ENCODE measurements around the gene USP20.
"Not testable (repeated sequence)": the region's sequence is repeated elsewhere in the genome, so short reads cannot be mapped to it uniquely, and the experiment has no call there.

The USP20 gene

GRCh38 chr9:129889122-129889940 is 54.1 kb downstream of the USP20 start:
- H3K9ac ChIP-seq (ENCODE audit: low read depth in 1 of 2, low read length in 2 of 2): peak overlapping the region in 1 of 2 donors; percentile 25
- peak overlapping the region; percentile 30 for H3K27ac ChIP-seq (ENCODE audit: low read depth, low read length)
- H3K36me3 ChIP-seq (ENCODE audit: control insufficient read depth in 1 of 2, insufficient read depth in 2 of 2, low read length in 2 of 2): no peaks in the 10 kb centered on the region
- H3K4me3 ChIP-seq (ENCODE audit: low read depth in 1 of 2, low read length in 2 of 2): peak overlapping the region in 1 of 2 donors; percentile 3
- peaks cover 4 to 11% of the 10 kb centered on the region in 2 donors for H3K27me3 ChIP-seq (ENCODE audit: control insufficient read depth in 1 of 2, insufficient read depth in 2 of 2, low read length in 2 of 2)
- H3K4me1 ChIP-seq (ENCODE audit: control insufficient read depth in 1 of 2, insufficient read depth in 2 of 2, low read length in 2 of 2): peaks cover 33 to 39% of the 10 kb centered on the region in 2 donors
- no peaks in the 10 kb centered on the region for H3K9me3 ChIP-seq (ENCODE audit: control insufficient read depth in 1 of 2, low read length in 2 of 2)

DNA sequence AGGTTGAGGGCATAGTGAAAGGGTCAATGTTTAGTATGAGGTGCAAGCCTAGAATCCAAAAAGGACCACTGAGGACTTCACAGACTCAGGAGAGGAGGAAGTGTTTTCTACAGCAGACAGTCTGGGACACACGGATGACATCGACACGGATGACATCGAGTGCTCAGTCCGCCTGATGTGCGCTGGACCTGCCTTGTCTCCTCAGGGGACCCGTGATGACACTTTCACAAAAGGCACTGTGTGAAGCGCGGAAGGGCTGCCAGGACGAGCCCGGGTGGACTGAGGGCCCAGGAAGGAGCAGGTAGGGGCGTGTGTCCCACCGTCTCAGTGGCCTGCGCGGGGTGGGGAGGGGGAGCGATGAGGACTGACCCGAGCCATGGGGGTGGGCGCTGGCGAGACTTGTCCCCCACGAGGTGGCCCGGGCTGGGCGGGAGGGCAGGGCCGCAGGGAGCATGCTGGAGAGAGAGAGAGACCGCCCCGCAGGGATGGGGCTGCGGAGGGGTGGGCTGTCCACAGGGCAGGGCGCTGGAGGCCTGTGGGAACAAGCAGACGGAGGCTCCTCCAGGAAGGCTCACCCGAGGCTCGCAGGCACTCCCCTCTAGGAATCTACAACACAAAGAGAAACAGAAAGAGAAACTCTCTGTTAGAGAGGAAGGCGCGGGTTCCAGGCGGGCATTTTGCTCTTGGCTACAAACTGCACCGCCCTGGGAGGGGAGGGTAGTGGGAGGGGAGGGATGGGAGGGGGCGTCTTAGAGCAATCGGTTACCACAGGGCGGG is 54.9 kb downstream of the USP20 start:
- H3K27ac ChIP-seq (ENCODE audit: low read depth, low read length): peak overlapping the region; percentile 30
- peak overlapping the region; percentile 25 to 32 for H3K9ac ChIP-seq (ENCODE audit: low read depth in 1 of 2, low read length in 2 of 2)
- H3K36me3 ChIP-seq (ENCODE audit: control insufficient read depth in 1 of 2, insufficient read depth in 2 of 2, low read length in 2 of 2): no peaks in the 10 kb centered on the region
- peak overlapping the region; percentile 44 to 50 for H3K4me3 ChIP-seq (ENCODE audit: low read depth in 1 of 2, low read length in 2 of 2)
- H3K9me3 ChIP-seq (ENCODE audit: control insufficient read depth in 1 of 2, low read length in 2 of 2): no peaks in the 10 kb centered on the region
- peaks cover 4 to 11% of the 10 kb centered on the region in 2 donors for H3K27me3 ChIP-seq (ENCODE audit: control insufficient read depth in 1 of 2, insufficient read depth in 2 of 2, low read length in 2 of 2)
- peaks cover 26 to 32% of the 10 kb centered on the region in 2 donors for H3K4me1 ChIP-seq (ENCODE audit: control insufficient read depth in 1 of 2, insufficient read depth in 2 of 2, low read length in 2 of 2)

GRCh38 chr9:129890718-129891299 is 55.6 kb downstream of the USP20 start:
- H3K27ac ChIP-seq (ENCODE audit: low read depth, low read length); H3K9me3 ChIP-seq (ENCODE audit: control insufficient read depth in 1 of 2, low read length in 2 of 2); H3K36me3 ChIP-seq (ENCODE audit: control insufficient read depth in 1 of 2, insufficient read depth in 2 of 2, low read length in 2 of 2): not testable (repeated sequence)
- peak overlapping the region in 1 of 2 donors; percentile 32 for H3K9ac ChIP-seq (ENCODE audit: low read depth in 1 of 2, low read length in 2 of 2)
- peaks cover 21 to 26% of the 10 kb centered on the region in 2 donors for H3K4me1 ChIP-seq (ENCODE audit: control insufficient read depth in 1 of 2, insufficient read depth in 2 of 2, low read length in 2 of 2)
- peak overlapping the region; percentile 44 to 50 for H3K4me3 ChIP-seq (ENCODE audit: low read depth in 1 of 2, low read length in 2 of 2)
- peaks cover 4 to 11% of the 10 kb centered on the region in 2 donors for H3K27me3 ChIP-seq (ENCODE audit: control insufficient read depth in 1 of 2, insufficient read depth in 2 of 2, low read length in 2 of 2)

GRCh38 chr9:129891569-129891968 is 56.3 kb downstream of the USP20 start:
- H3K4me1 ChIP-seq (ENCODE audit: control insufficient read depth in 1 of 2, insufficient read depth in 2 of 2, low read length in 2 of 2): peaks cover 16 to 21% of the 10 kb centered on the region in 2 donors
- H3K36me3 ChIP-seq (ENCODE audit: control insufficient read depth in 1 of 2, insufficient read depth in 2 of 2, low read length in 2 of 2): peaks cover 0 to 6% of the 10 kb centered on the region in 2 donors
- H3K27ac ChIP-seq (ENCODE audit: low read depth, low read length): no peak overlapping the region
- no peak overlapping the region for H3K9ac ChIP-seq (ENCODE audit: low read depth in 1 of 2, low read length in 2 of 2)
- H3K9me3 ChIP-seq (ENCODE audit: control insufficient read depth in 1 of 2, low read length in 2 of 2): no peaks in the 10 kb centered on the region
- H3K4me3 ChIP-seq (ENCODE audit: low read depth in 1 of 2, low read length in 2 of 2): peak overlapping the region in 1 of 2 donors; percentile 16
- H3K27me3 ChIP-seq (ENCODE audit: control insufficient read depth in 1 of 2, insufficient read depth in 2 of 2, low read length in 2 of 2): peaks cover 4 to 11% of the 10 kb centered on the region in 2 donors

DNA sequence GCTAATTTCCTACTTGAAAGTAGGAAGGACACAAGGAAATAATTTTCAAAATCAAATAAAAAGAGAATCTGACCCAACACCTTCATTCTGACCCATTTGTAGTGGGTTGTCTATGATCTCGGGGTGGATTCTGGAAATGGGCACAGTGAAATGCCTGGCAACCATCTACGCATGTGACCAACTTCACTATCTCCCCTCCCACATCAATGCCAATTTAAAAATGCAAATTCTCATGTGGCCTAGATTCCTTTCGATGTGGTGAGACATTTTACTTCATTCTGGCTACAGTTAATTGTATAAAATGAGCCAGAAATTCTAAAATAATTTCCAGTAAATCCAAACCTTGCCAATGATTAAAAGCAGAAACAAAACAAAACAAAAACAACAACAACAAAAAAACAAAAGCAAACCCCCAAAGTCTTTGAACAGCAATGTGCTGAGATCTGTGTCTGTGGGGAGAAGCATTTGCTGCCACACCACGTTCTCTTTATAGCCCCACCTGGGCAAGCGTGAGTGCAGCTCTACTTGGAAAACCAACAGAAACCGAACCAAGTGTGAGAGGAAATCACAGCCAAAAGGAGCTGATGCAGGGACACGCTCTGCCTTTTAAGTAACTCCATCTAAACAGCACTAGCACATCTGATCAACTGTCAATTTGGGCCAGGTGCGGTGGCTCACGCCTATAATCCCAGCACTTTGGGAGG is 59.0 kb downstream of the USP20 start:
- H3K27me3 ChIP-seq (ENCODE audit: control insufficient read depth in 1 of 2, insufficient read depth in 2 of 2, low read length in 2 of 2): peaks cover 0 to 3% of the 10 kb centered on the region in 2 donors
- H3K4me1 ChIP-seq (ENCODE audit: control insufficient read depth in 1 of 2, insufficient read depth in 2 of 2, low read length in 2 of 2): peaks cover 5 to 11% of the 10 kb centered on the region in 2 donors
- no peaks in the 10 kb centered on the region for H3K9me3 ChIP-seq (ENCODE audit: control insufficient read depth in 1 of 2, low read length in 2 of 2)
- H3K9ac ChIP-seq (ENCODE audit: low read depth in 1 of 2, low read length in 2 of 2): no peak overlapping the region
- H3K36me3 ChIP-seq (ENCODE audit: control insufficient read depth in 1 of 2, insufficient read depth in 2 of 2, low read length in 2 of 2): peaks cover 0 to 6% of the 10 kb centered on the region in 2 donors
- H3K27ac ChIP-seq (ENCODE audit: low read depth, low read length): no peak overlapping the region
- H3K4me3 ChIP-seq (ENCODE audit: low read depth in 1 of 2, low read length in 2 of 2): no peak overlapping the region

- H3K4me1 ChIP-seq (ENCODE audit: control insufficient read depth in 1 of 2, insufficient read depth in 2 of 2, low read length in 2 of 2): peaks cover 5% of the 10 kb centered on the region in 2 donors
- H3K36me3 ChIP-seq (ENCODE audit: control insufficient read depth in 1 of 2, insufficient read depth in 2 of 2, low read length in 2 of 2): peaks cover 0 to 14% of the 10 kb centered on the region in 2 donors
- H3K27me3 ChIP-seq (ENCODE audit: control insufficient read depth in 1 of 2, insufficient read depth in 2 of 2, low read length in 2 of 2): peaks cover 0 to 3% of the 10 kb centered on the region in 2 donors
- H3K27ac ChIP-seq (ENCODE audit: low read depth, low read length): no peak overlapping the region
- no peak overlapping the region for H3K4me3 ChIP-seq (ENCODE audit: low read depth in 1 of 2, low read length in 2 of 2)
- no peak overlapping the region for H3K9ac ChIP-seq (ENCODE audit: low read depth in 1 of 2, low read length in 2 of 2)
- H3K9me3 ChIP-seq (ENCODE audit: control insufficient read depth in 1 of 2, low read length in 2 of 2): no peaks in the 10 kb centered on the region
These were observed 60.4 kb downstream of the USP20 start for GRCh38 chr9:129895376-129896268.

GRCh38 chr9:129897263-129897662 is 62.0 kb downstream of the USP20 start:
- H3K27ac ChIP-seq (ENCODE audit: low read depth, low read length): no peak overlapping the region
- H3K9ac ChIP-seq (ENCODE audit: low read depth in 1 of 2, low read length in 2 of 2): no peak overlapping the region
- H3K27me3 ChIP-seq (ENCODE audit: control insufficient read depth in 1 of 2, insufficient read depth in 2 of 2, low read length in 2 of 2): no peaks in the 10 kb centered on the region
- peaks cover 0 to 15% of the 10 kb centered on the region in 2 donors for H3K36me3 ChIP-seq (ENCODE audit: control insufficient read depth in 1 of 2, insufficient read depth in 2 of 2, low read length in 2 of 2)
- no peak overlapping the region for H3K4me3 ChIP-seq (ENCODE audit: low read depth in 1 of 2, low read length in 2 of 2)
- peaks cover 0 to 5% of the 10 kb centered on the region in 2 donors for H3K4me1 ChIP-seq (ENCODE audit: control insufficient read depth in 1 of 2, insufficient read depth in 2 of 2, low read length in 2 of 2)
- no peaks in the 10 kb centered on the region for H3K9me3 ChIP-seq (ENCODE audit: control insufficient read depth in 1 of 2, low read length in 2 of 2)

GRCh38 chr9:129898185-129898584 is 62.9 kb downstream of the USP20 start:
- H3K4me3 ChIP-seq (ENCODE audit: low read depth in 1 of 2, low read length in 2 of 2): no peak overlapping the region
- H3K9me3 ChIP-seq (ENCODE audit: control insufficient read depth in 1 of 2, low read length in 2 of 2): no peaks in the 10 kb centered on the region
- peaks cover 0 to 15% of the 10 kb centered on the region in 2 donors for H3K36me3 ChIP-seq (ENCODE audit: control insufficient read depth in 1 of 2, insufficient read depth in 2 of 2, low read length in 2 of 2)
- no peaks in the 10 kb centered on the region for H3K27me3 ChIP-seq (ENCODE audit: control insufficient read depth in 1 of 2, insufficient read depth in 2 of 2, low read length in 2 of 2)
- no peak overlapping the region for H3K27ac ChIP-seq (ENCODE audit: low read depth, low read length)
- H3K4me1 ChIP-seq (ENCODE audit: control insufficient read depth in 1 of 2, insufficient read depth in 2 of 2, low read length in 2 of 2): peaks cover 0 to under 1% of the 10 kb centered on the region in 2 donors
- no peak overlapping the region for H3K9ac ChIP-seq (ENCODE audit: low read depth in 1 of 2, low read length in 2 of 2)

DNA sequence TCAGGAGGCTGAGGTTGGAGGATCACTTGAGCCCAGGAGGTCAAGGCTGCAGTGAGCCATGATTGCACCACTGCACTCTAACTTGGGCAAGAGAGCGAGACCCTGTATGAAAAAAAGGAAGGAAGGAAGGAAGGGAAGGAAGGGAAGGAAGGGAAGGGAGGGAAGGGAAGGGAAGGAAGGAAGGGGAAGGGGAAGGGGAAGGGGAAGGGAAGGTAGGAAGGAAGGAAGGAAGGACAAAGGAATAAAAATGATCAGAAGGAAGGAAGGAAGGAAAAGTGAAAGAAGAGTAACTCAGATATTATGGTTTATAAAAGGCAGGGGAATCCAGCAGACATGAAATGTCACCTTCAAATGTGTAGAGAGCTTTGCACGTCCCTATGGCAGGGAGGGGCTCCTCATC is 64.4 kb downstream of the USP20 start:
- Histone ChIP-seq H3K27me3 (ENCODE audit: control insufficient read depth in 1 of 2, insufficient read depth in 2 of 2, low read length in 2 of 2) (no peaks in the 10 kb centered on the region), H3K4me3 (ENCODE audit: low read depth in 1 of 2, low read length in 2 of 2) (no peak overlapping the region), H3K9me3 (ENCODE audit: control insufficient read depth in 1 of 2, low read length in 2 of 2) (no peaks in the 10 kb centered on the region), H3K9ac (ENCODE audit: low read depth in 1 of 2, low read length in 2 of 2) (no peak overlapping the region), H3K27ac (ENCODE audit: low read depth, low read length) (no peak overlapping the region), H3K4me1 (ENCODE audit: control insufficient read depth in 1 of 2, insufficient read depth in 2 of 2, low read length in 2 of 2) (no peaks in the 10 kb centered on the region), H3K36me3 (ENCODE audit: control insufficient read depth in 1 of 2, insufficient read depth in 2 of 2, low read length in 2 of 2) (peaks cover 0 to 15% of the 10 kb centered on the region in 2 donors)
